ENCODE results near the gene HEATR9. TPM values are rescaled to one million over a fixed set of nuclear protein-coding genes. Genes with fewer than 3 reads are reported as not detected.

The HEATR9 gene
- total and polyA plus RNA-seq, 2 donors (not counting 1 experiment from before 2014, with no cell fraction given), result 0.06 TPM; not detected in 1

DNA sequence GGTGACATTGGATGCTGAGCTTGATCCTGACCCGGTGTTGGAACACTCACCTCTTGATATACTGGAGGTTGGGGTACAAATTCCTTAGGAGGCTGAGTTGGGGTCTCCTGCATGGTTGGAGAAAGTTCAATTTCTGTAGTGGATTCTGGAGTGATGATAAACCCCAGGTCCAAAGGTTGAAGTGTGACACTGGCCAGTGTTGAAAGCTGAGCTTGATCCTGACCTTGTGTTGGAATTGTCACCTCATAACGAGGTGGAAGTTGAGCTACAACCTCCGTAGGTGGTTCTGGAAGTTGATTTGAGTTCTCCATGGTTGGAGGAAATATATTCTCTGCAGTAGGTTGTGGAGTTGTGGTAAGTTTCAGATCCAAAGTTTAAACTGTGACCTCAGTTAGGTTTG, 40.7 kb upstream of the HEATR9 start:
- ATAC-seq (ENCODE audit: low read depth), result no peak
- Histone ChIP-seq H3K9me3 (ENCODE audit: control extremely low read depth in 1 of 3, control insufficient read depth in 2 of 3, insufficient read depth in 1 of 3, low read length in 2 of 3) (no peaks in the 10 kb centered on the region), H3K27ac (ENCODE audit: low read length in 2 of 2) (no peak overlapping the region), H3K79me2 (ENCODE audit: control insufficient read depth, insufficient read depth, low read length) (no peaks in the 10 kb centered on the region), H3K4me3 (ENCODE audit: control extremely low read depth in 1 of 5, extremely low read depth in 1 of 5, insufficient read depth in 1 of 5, low read depth in 2 of 5, low read length in 4 of 5) (no peak overlapping the region), H3K9ac (ENCODE audit: low read length) (no peak overlapping the region), H3K27me3 (replicated peaks in 1 of 4; ENCODE audit: control extremely low read depth in 1 of 4, control insufficient read depth in 3 of 4, insufficient read depth in 4 of 4, low read length in 3 of 4) (no peaks in the 10 kb centered on the region), H3K4me1 (ENCODE audit: control insufficient read depth in 2 of 2, insufficient read depth in 2 of 2, low read length in 2 of 2) (no peaks in the 10 kb centered on the region), H3K36me3 (replicated peaks in 1 of 2; ENCODE audit: control extremely low read depth in 1 of 2, control insufficient read depth in 1 of 2, extremely low read depth in 1 of 2, insufficient read depth in 2 of 2, low read length in 1 of 2) (no peaks in the 10 kb centered on the region), H2AFZ (ENCODE audit: insufficient read depth, low read depth, low read length, poor library complexity, severe bottlenecking) (no peak overlapping the region), H4K20me1 (ENCODE audit: control insufficient read depth, insufficient read depth, low read length, poor library complexity, severe bottlenecking) (no peaks in the 10 kb centered on the region), H3K4me2 (replicated peaks; ENCODE audit: low read depth, low read length, poor library complexity, severe bottlenecking) (no peak overlapping the region)
- ChIA-PET CTCF (no interaction called here), POLR2A (no interaction called here)
- intact Hi-C loops (cut with micrococcal nuclease), result no loop called here
- Mint-ChIP-seq H3K4me1 (no peaks in the 10 kb centered on the region), H3K27ac (no peak overlapping the region), H3K27me3 (no peaks in the 10 kb centered on the region), H3K9me3 (ENCODE audit: insufficient read depth) (no peaks in the 10 kb centered on the region), H3K4me3 (no peak overlapping the region)
- DNase-seq, result no peak
- WGBS (ENCODE audit: insufficient coverage), result 94% methylated on average over 3 of the region's 3 CpGs
- no peak for TF ChIP-seq CTCF (IDR thresholded peaks at IDR 0.05)

GRCh38 chr17:35907691-35908090, 39.0 kb upstream of the HEATR9 start:
- no peak for DNase-seq
- H3K9me3 ChIP-seq (ENCODE audit: control extremely low read depth in 1 of 3, control insufficient read depth in 2 of 3, insufficient read depth in 1 of 3, low read length in 2 of 3), result no peaks in the 10 kb centered on the region
- no peak overlapping the region for H3K9ac ChIP-seq (ENCODE audit: low read length)
- H3K27ac ChIP-seq (ENCODE audit: low read length in 2 of 2), result no peak overlapping the region
- no peak for ATAC-seq (ENCODE audit: low read depth)
- no peak overlapping the region for H3K4me3 ChIP-seq (ENCODE audit: control extremely low read depth in 1 of 5, extremely low read depth in 1 of 5, insufficient read depth in 1 of 5, low read depth in 2 of 5, low read length in 4 of 5)
- TF ChIP-seq EZH2 (IDR thresholded peaks at IDR 0.05; ENCODE audit: borderline replicate concordance, insufficient read depth, low read depth, low read length, poor library complexity, severe bottlenecking), result no peak
- no peak for TF ChIP-seq CTCF (IDR thresholded peaks at IDR 0.05)
- no peaks in the 10 kb centered on the region for H3K27me3 ChIP-seq (replicated peaks in 1 of 4; ENCODE audit: control extremely low read depth in 1 of 4, control insufficient read depth in 3 of 4, insufficient read depth in 4 of 4, low read length in 3 of 4)
- ChIA-PET CTCF (no interaction called here), POLR2A (no interaction called here)
- no peak overlapping the region for H3K4me2 ChIP-seq (replicated peaks; ENCODE audit: low read depth, low read length, poor library complexity, severe bottlenecking)
- Mint-ChIP-seq H3K4me1 (no peaks in the 10 kb centered on the region), H3K27me3 (no peaks in the 10 kb centered on the region), H3K27ac (no peak overlapping the region), H3K4me3 (no peak overlapping the region), H3K9me3 (ENCODE audit: insufficient read depth) (no peaks in the 10 kb centered on the region)
- H4K20me1 ChIP-seq (ENCODE audit: control insufficient read depth, insufficient read depth, low read length, poor library complexity, severe bottlenecking), result no peaks in the 10 kb centered on the region
- 93% methylated on average over 3 of the region's 5 CpGs for WGBS (ENCODE audit: insufficient coverage)
- intact Hi-C loops (cut with micrococcal nuclease), result no loop called here
- no peak overlapping the region for H2AFZ ChIP-seq (ENCODE audit: insufficient read depth, low read depth, low read length, poor library complexity, severe bottlenecking)
- no peaks in the 10 kb centered on the region for H3K4me1 ChIP-seq (ENCODE audit: control insufficient read depth in 2 of 2, insufficient read depth in 2 of 2, low read length in 2 of 2)
- H3K79me2 ChIP-seq (ENCODE audit: control insufficient read depth, insufficient read depth, low read length), result no peaks in the 10 kb centered on the region
- no peaks in the 10 kb centered on the region for H3K36me3 ChIP-seq (replicated peaks in 1 of 2; ENCODE audit: control extremely low read depth in 1 of 2, control insufficient read depth in 1 of 2, extremely low read depth in 1 of 2, insufficient read depth in 2 of 2, low read length in 1 of 2)
